Measurements from ENCODE around the gene GOLGA6B. TPM values are rescaled to one million over a fixed set of nuclear protein-coding genes. Genes with fewer than 3 reads are reported as not detected.

The GOLGA6B gene
- total RNA-seq, 1 donor from 2014 or later = not detected

GRCh38 chr15:72685301-72685924, 30.9 kb downstream of the GOLGA6B start:
- no peak for TF ChIP-seq CTCF (IDR thresholded peaks at IDR 0.05)
- intact Hi-C loops (cut with DNase I) = no loop called here
- Histone ChIP-seq H3K27ac (peak overlapping the region; percentile 94), H3K36me3 (no peaks in the 10 kb centered on the region), H3K4me1 (peaks cover 4% of the 10 kb centered on the region), H3K9me3 (no peaks in the 10 kb centered on the region), H3K4me3 (peak overlapping the region; percentile 76), H3K27me3 (no peaks in the 10 kb centered on the region)
- no peak for ATAC-seq
- no peak for DNase-seq

GRCh38 chr15:72685925-72686794, 31.7 kb downstream of the GOLGA6B start, which contains the start of the genes BBS4 and HIGD2B:
BBS4 (plus strand) TSS chr15:72686207; CDS start chr15:72686228, 21 bp downstream.
HIGD2B (minus strand) TSS chr15:72686182; CDS start chr15:72676374, 9,808 bp downstream.
- no peaks in the 10 kb centered on the region for H3K9me3 ChIP-seq
- H3K27me3 ChIP-seq = no peaks in the 10 kb centered on the region
- peak; percentile 95 for DNase-seq
- peaks cover 4% of the 10 kb centered on the region for H3K4me1 ChIP-seq
- H3K36me3 ChIP-seq = no peaks in the 10 kb centered on the region
- peak within 1 kb of the TSS; percentile 94 for H3K27ac ChIP-seq
- intact Hi-C loops (cut with DNase I) = no loop called here
- peak; percentile 99 for ATAC-seq
- no peak for TF ChIP-seq CTCF (IDR thresholded peaks at IDR 0.05)
- H3K4me3 ChIP-seq = peak within 1 kb of the TSS; percentile 76

- no peaks in the 10 kb centered on the region for H3K36me3 ChIP-seq
- intact Hi-C loops (cut with DNase I) = no loop called here
- ATAC-seq = no peak
Observed at GRCh38 chr15:72688697-72689096, 34.2 kb downstream of the GOLGA6B start.

GRCh38 chr15:72690938-72691337, 36.4 kb downstream of the GOLGA6B start:
- Histone ChIP-seq H3K36me3 (no peaks in the 10 kb centered on the region), H3K4me1 (peaks cover 4% of the 10 kb centered on the region), H3K27ac (no peak overlapping the region), H3K9me3 (no peaks in the 10 kb centered on the region), H3K4me3 (no peak overlapping the region), H3K27me3 (no peaks in the 10 kb centered on the region)
- no peak for TF ChIP-seq CTCF (IDR thresholded peaks at IDR 0.05)
- ATAC-seq (no peak), DNase-seq (no peak)
- intact Hi-C loops (cut with DNase I) = no loop called here

More at GRCh38 chr15:72688697-72689096, 34.2 kb downstream of the GOLGA6B start:
- no peak overlapping the region for H3K27ac ChIP-seq
- H3K4me1 ChIP-seq = peaks cover 4% of the 10 kb centered on the region
- no peaks in the 10 kb centered on the region for H3K9me3 ChIP-seq
- no peak for DNase-seq
- no peak overlapping the region for H3K4me3 ChIP-seq
- no peak for TF ChIP-seq CTCF (IDR thresholded peaks at IDR 0.05)
- no peaks in the 10 kb centered on the region for H3K27me3 ChIP-seq

GRCh38 chr15:72698938-72699337, 44.4 kb downstream of the GOLGA6B start:
- intact Hi-C loops (cut with DNase I) = no loop called here
- Histone ChIP-seq H3K36me3 (peaks cover 5% of the 10 kb centered on the region), H3K4me3 (no peak overlapping the region), H3K9me3 (no peaks in the 10 kb centered on the region), H3K27ac (no peak overlapping the region), H3K27me3 (no peaks in the 10 kb centered on the region), H3K4me1 (no peaks in the 10 kb centered on the region)
- TF ChIP-seq CTCF (IDR thresholded peaks at IDR 0.05) = no peak
- ATAC-seq (no peak), DNase-seq (no peak)
